ENCODE data around the gene RYK. TPM values are rescaled to one million over a fixed set of nuclear protein-coding genes. Genes with fewer than 3 reads are reported as not detected.
"Not testable (repeated sequence)": the region's sequence is repeated elsewhere in the genome, so short reads cannot be mapped to it uniquely, and the experiment has no call there.

RYK gene
- total RNA-seq, 1 donor from 2014 or later = 85.0 TPM

- TF ChIP-seq CTCF (IDR thresholded peaks at IDR 0.05; ENCODE audit: insufficient read depth, low read length, severe bottlenecking) = no peak
- no peak overlapping the region for H3K4me3 ChIP-seq (ENCODE audit: low read depth, low read length)
- FAIRE-seq (no peak), DNase-seq (ENCODE audit: low read depth) (no peak)
- H3K36me3 ChIP-seq (ENCODE audit: control insufficient read depth, insufficient read depth, low read length) = no peaks in the 10 kb centered on the region
- H3K27me3 ChIP-seq (ENCODE audit: control insufficient read depth, insufficient read depth, low read length) = no peaks in the 10 kb centered on the region
Measured at GRCh38 chr3:134281912-134282658, 31.4 kb upstream of the RYK start.

- DNase-seq (ENCODE audit: low read depth) (no peak), FAIRE-seq (no peak)
- no peak overlapping the region for H3K4me3 ChIP-seq (ENCODE audit: low read depth, low read length)
Measured at GRCh38 chr3:134279466-134279865, 28.8 kb upstream of the RYK start.

GRCh38 chr3:134277066-134277660 is 26.5 kb upstream of the RYK start:
- H3K27me3 ChIP-seq (ENCODE audit: control insufficient read depth, insufficient read depth, low read length) = no peaks in the 10 kb centered on the region

More at GRCh38 chr3:134279466-134279865, 28.8 kb upstream of the RYK start:
- H3K36me3 ChIP-seq (ENCODE audit: control insufficient read depth, insufficient read depth, low read length) = no peaks in the 10 kb centered on the region
- H3K27me3 ChIP-seq (ENCODE audit: control insufficient read depth, insufficient read depth, low read length) = no peaks in the 10 kb centered on the region
- no peak for TF ChIP-seq CTCF (IDR thresholded peaks at IDR 0.05; ENCODE audit: insufficient read depth, low read length, severe bottlenecking)

DNA sequence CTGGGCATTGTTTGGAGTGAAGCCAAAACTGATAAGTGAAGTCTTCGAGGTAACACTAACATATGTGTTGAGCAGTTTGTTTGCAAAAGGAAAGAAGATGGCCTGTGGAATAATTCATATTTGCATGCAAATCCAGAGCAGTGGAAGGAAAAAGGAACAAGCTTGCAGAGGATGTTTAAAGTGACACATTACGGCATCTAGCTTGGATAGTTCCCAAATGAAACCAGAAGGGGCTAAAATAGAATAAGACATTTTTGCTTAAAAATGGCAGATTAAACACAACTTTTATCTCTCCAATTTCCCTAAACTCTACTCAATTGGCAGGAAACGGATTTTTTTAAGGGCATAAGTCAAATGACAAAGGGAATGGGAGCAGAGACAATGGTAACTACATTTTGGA is 25.4 kb upstream of the RYK start:
- Histone ChIP-seq H3K27me3 (ENCODE audit: control insufficient read depth, insufficient read depth, low read length) (no peaks in the 10 kb centered on the region), H3K36me3 (ENCODE audit: control insufficient read depth, insufficient read depth, low read length) (no peaks in the 10 kb centered on the region), H3K4me3 (ENCODE audit: low read depth, low read length) (no peak overlapping the region)
- no peak for DNase-seq (ENCODE audit: low read depth)
- TF ChIP-seq CTCF (IDR thresholded peaks at IDR 0.05; ENCODE audit: insufficient read depth, low read length, severe bottlenecking) = no peak
- no peak for FAIRE-seq

More at GRCh38 chr3:134277066-134277660, 26.5 kb upstream of the RYK start:
- no peak for TF ChIP-seq CTCF (IDR thresholded peaks at IDR 0.05; ENCODE audit: insufficient read depth, low read length, severe bottlenecking)
- no peaks in the 10 kb centered on the region for H3K36me3 ChIP-seq (ENCODE audit: control insufficient read depth, insufficient read depth, low read length)
- FAIRE-seq (no peak), DNase-seq (ENCODE audit: low read depth) (no peak)
- H3K4me3 ChIP-seq (ENCODE audit: low read depth, low read length) = no peak overlapping the region

- not testable (repeated sequence) for FAIRE-seq; H3K4me3 ChIP-seq (ENCODE audit: low read depth, low read length); DNase-seq (ENCODE audit: low read depth); H3K36me3 ChIP-seq (ENCODE audit: control insufficient read depth, insufficient read depth, low read length); H3K27me3 ChIP-seq (ENCODE audit: control insufficient read depth, insufficient read depth, low read length)
Measured at GRCh38 chr3:134275110-134275509, 24.5 kb upstream of the RYK start.

DNA sequence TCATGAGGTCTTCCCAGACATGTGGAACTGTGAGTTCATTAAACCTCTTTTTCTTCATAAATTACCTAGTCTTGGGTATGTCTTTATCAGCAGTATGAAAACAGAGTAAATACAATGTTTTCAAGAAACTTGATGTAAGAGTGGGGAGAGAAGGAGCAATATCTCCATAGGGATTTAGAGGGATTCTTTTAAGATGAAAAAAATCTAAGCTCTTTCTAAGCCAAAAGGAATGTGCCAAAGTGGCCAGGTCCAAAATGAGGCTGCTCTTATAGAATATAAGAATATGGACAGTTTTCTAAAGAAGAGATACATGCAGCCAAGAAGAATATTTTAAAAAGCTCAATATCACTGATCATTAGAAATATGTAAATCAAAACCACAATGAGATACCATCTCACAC is 23.9 kb upstream of the RYK start:
- TF ChIP-seq CTCF (IDR thresholded peaks at IDR 0.05; ENCODE audit: insufficient read depth, low read length, severe bottlenecking) = no peak
- FAIRE-seq (no peak), DNase-seq (ENCODE audit: low read depth) (no peak)
- Histone ChIP-seq H3K27me3 (ENCODE audit: control insufficient read depth, insufficient read depth, low read length) (no peaks in the 10 kb centered on the region), H3K4me3 (ENCODE audit: low read depth, low read length) (no peak overlapping the region), H3K36me3 (ENCODE audit: control insufficient read depth, insufficient read depth, low read length) (no peaks in the 10 kb centered on the region)
